22Rv1 (cell line): Measurements from ENCODE around the gene TERT.

Experiments
- CTCF ChIP-seq: fragments of 450-650 bp; IDR thresholded peaks from 2 replicates; pipeline ENCODE4 v1.5.1; 2017; ENCODE audit warnings: mild to moderate bottlenecking
- ZFX ChIP-seq: fragments of 450-650 bp; IDR thresholded peaks from 2 replicates; pipeline ENCODE4 v1.6.1; 2017; ENCODE audit warnings: antibody characterized with exemption, borderline replicate concordance

DNA sequence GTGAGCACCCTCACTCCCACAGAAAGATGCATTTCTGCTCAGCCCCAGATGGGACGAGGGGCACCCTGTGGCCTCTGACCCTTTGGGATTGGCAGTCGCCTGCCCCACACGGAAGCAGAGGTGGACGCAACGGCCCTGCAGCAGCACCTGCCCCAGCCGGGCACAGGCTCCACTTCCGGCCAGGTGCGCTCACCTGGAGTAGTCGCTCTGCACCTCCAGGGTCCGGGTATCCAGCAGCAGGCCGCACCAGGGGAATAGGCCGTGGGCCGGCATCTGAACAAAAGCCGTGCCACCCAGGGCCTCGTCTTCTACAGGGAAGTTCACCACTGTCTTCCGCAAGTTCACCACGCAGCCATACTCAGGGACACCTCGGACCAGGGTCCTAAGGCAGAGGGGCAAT, 30.7 kb downstream of the TERT start:
- TF ChIP-seq CTCF (no peak), ZFX (no peak)
